GM12878 (cell line): ENCODE measurements around the gene TMEM37.

Experiments
- CHD1 ChIP-seq: IDR thresholded peaks from 2 replicates; pipeline ENCODE4 v1.6.1; 2012; ENCODE audit warnings: low read depth, low read length, improper control_type of control experiment
- GATAD2B ChIP-seq: fragments of 450-650 bp; conservative IDR thresholded peaks from 2 replicates; pipeline ENCODE4 v1.6.1; 2017; ENCODE audit warnings: low read depth, mild to moderate bottlenecking, moderate library complexity
- PML ChIP-seq: IDR thresholded peaks from 2 replicates; pipeline ENCODE4 v1.6.1; 2012; ENCODE audit warnings: low read length, inconsistent platforms
- SKIL ChIP-seq: fragments of 450-650 bp; IDR thresholded peaks from 2 replicates; pipeline ENCODE4 v1.6.1; 2017; ENCODE audit warnings: mild to moderate bottlenecking, low read depth, inconsistent platforms; ENCODE audit not compliant: poor library complexity, severe bottlenecking
- SMAD5 ChIP-seq: IDR thresholded peaks from 2 replicates; pipeline ENCODE4 v1.6.1; 2016; ENCODE audit warnings: antibody characterized with exemption, low read depth
- TAF1 ChIP-seq: IDR thresholded peaks from 2 replicates; pipeline ENCODE4 v1.6.1; 2011; ENCODE audit warnings: mild to moderate bottlenecking, low read depth, low read length, borderline replicate concordance
- TCF7 ChIP-seq: IDR thresholded peaks from 2 replicates; pipeline ENCODE4 v1.6.1; 2014; ENCODE audit warnings: antibody characterized with exemption, borderline replicate concordance
- TF ChIP-seq, protein P1 (sequence below): IDR thresholded peaks from 2 replicates; pipeline ENCODE4 v1.6.1; 2011; ENCODE audit warnings: borderline replicate concordance, low read depth, mild to moderate bottlenecking, moderate library complexity, mixed read lengths, low read length; ENCODE audit not compliant: insufficient read depth; ENCODE audit errors: extremely low read length
- TF ChIP-seq, protein P2 (sequence below), 3 experiments: IDR thresholded peaks in 2 of 3; conservative IDR thresholded peaks in 1 of 3; 2 replicates each; pipeline ENCODE4 v1.5.1; 2011; ENCODE audit warnings: low read depth in 3 of 3, low read length in 3 of 3, mild to moderate bottlenecking in 3 of 3, control low read depth in 2 of 3, moderate library complexity in 2 of 3, inconsistent platforms in 1 of 3, mixed read lengths in 1 of 3; ENCODE audit not compliant: control insufficient read depth in 2 of 3, insufficient read depth in 1 of 3; ENCODE audit errors: extremely low read depth in 1 of 3

DNA sequence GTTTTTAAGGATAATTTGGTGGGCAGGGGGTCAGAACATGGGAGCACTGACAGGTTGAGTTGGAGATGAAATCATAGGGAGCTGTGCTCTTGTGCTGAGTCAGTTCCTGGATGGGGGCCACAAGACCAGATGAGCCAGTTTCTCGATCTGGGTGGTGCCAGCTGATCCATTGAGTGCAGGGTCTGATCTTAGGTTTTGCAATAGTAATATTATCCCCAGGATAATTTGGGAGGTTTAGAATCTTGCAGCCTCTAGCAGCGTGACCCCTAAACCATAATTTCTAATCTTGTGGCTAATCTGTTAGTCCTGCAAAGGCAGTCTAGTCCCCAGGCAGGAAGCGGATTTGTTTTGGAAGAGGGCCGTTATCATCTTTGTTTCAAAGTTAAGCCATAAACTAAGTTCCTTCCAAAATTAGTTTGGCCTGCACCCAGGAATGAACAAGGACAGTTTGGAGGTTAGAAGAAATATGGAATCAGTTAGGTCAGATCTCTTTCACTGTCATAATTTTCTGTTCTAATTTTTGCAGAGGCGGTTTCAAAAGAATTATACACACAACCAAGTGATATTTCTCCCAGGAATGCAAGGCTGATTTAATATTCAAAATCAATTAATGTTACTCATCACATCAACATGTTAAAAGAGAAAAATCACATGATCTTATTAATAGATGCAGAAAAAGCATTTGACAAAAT lies 41.9 kb upstream of the TMEM37 start:
- no peak for TF ChIP-seq TAF1
- TF ChIP-seq SKIL = no peak
- TF ChIP-seq GATAD2B = no peak
- no peak for TF ChIP-seq CHD1
- TF ChIP-seq, protein P1, sequence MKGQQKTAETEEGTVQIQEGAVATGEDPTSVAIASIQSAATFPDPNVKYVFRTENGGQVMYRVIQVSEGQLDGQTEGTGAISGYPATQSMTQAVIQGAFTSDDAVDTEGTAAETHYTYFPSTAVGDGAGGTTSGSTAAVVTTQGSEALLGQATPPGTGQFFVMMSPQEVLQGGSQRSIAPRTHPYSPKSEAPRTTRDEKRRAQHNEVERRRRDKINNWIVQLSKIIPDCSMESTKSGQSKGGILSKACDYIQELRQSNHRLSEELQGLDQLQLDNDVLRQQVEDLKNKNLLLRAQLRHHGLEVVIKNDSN = no peak
- no peak for TF ChIP-seq TCF7
- no peak for TF ChIP-seq PML
- TF ChIP-seq SMAD5 = no peak
- TF ChIP-seq, protein P2, sequence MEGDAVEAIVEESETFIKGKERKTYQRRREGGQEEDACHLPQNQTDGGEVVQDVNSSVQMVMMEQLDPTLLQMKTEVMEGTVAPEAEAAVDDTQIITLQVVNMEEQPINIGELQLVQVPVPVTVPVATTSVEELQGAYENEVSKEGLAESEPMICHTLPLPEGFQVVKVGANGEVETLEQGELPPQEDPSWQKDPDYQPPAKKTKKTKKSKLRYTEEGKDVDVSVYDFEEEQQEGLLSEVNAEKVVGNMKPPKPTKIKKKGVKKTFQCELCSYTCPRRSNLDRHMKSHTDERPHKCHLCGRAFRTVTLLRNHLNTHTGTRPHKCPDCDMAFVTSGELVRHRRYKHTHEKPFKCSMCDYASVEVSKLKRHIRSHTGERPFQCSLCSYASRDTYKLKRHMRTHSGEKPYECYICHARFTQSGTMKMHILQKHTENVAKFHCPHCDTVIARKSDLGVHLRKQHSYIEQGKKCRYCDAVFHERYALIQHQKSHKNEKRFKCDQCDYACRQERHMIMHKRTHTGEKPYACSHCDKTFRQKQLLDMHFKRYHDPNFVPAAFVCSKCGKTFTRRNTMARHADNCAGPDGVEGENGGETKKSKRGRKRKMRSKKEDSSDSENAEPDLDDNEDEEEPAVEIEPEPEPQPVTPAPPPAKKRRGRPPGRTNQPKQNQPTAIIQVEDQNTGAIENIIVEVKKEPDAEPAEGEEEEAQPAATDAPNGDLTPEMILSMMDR (IDR thresholded peaks at IDR 0.05 in 2 of 3, conservative IDR thresholded peaks at IDR 0.05 in 1 of 3; ENCODE audit: control insufficient read depth in 2 of 3, extremely low read depth in 1 of 3, insufficient read depth in 1 of 3, low read depth in 3 of 3, low read length in 3 of 3) = no peak
